Measurements from ENCODE around the gene MYO18A. TPM values are rescaled to one million over a fixed set of nuclear protein-coding genes. Genes with fewer than 3 reads are reported as not detected.

MYO18A gene
- total RNA-seq, 4 donors from 2014 or later = 526 to 1,058 (median 835) TPM

DNA sequence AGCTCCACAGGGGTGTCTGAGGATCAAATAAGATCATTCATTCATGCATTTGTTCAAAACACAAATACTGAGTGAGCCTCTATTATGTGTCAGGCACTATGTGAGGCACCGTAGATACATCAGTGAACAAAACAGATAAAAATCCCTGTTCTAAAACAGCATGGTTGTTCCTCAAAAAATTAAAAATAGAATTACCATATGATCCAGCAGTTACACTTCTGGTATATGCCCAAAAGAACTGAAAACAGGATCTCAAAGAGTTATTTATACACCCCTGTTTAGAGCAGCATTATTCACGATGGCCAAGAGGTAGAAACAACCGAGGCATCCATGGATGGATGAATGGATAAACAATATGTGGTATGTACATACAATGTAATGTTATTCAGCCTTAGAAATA lies 121.8 kb downstream of the MYO18A start:
- in situ Hi-C loops (cut with MboI; ENCODE audit: low sequenced_read_pairs in 4 of 4) = no loop called here
- intact Hi-C loops (cut with DNase I; ENCODE audit: low total_unique reads) = no loop called here
- no peaks in the 10 kb centered on the region for H3K27me3 ChIP-seq
- H3K4me3 ChIP-seq = no peak overlapping the region
- no peaks in the 10 kb centered on the region for H3K9me3 ChIP-seq
- peaks cover 0 to 7% of the 10 kb centered on the region in 2 donors for H3K4me1 ChIP-seq
- no peak for ATAC-seq
- no peak for DNase-seq
- TF ChIP-seq, protein P1, sequence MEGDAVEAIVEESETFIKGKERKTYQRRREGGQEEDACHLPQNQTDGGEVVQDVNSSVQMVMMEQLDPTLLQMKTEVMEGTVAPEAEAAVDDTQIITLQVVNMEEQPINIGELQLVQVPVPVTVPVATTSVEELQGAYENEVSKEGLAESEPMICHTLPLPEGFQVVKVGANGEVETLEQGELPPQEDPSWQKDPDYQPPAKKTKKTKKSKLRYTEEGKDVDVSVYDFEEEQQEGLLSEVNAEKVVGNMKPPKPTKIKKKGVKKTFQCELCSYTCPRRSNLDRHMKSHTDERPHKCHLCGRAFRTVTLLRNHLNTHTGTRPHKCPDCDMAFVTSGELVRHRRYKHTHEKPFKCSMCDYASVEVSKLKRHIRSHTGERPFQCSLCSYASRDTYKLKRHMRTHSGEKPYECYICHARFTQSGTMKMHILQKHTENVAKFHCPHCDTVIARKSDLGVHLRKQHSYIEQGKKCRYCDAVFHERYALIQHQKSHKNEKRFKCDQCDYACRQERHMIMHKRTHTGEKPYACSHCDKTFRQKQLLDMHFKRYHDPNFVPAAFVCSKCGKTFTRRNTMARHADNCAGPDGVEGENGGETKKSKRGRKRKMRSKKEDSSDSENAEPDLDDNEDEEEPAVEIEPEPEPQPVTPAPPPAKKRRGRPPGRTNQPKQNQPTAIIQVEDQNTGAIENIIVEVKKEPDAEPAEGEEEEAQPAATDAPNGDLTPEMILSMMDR (IDR thresholded peaks at IDR 0.05 in 4 of 5, conservative IDR thresholded peaks at IDR 0.05 in 1 of 5) = no peak
- no peak for TF ChIP-seq POLR2A (IDR thresholded peaks at IDR 0.05)
- H3K27ac ChIP-seq = no peak overlapping the region
- no peaks in the 10 kb centered on the region for H3K36me3 ChIP-seq

DNA sequence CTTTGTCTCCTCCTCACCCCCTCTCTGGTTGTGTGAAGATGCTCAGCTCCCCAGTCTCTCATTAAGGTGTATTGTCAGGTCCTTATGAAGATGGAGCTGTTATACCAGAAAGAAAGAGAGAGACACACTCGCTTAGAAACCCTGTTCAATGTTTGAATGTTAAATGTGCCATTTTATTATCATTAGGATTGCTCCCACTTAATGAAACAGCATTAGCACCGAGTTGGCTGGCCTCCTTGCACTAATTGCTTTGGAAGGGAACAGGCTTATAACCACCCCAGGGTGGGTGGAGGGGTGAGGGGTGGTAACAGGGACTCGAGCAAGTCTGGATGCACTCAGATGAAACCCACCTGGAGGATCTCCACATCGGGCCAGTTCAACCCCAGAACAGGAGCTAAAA lies 122.8 kb downstream of the MYO18A start:
- no peak overlapping the region for H3K4me3 ChIP-seq
- intact Hi-C loops (cut with DNase I; ENCODE audit: low total_unique reads) = no loop called here
- H3K27ac ChIP-seq = no peak overlapping the region
- no peaks in the 10 kb centered on the region for H3K9me3 ChIP-seq
- no peaks in the 10 kb centered on the region for H3K36me3 ChIP-seq
- DNase-seq (no peak), ATAC-seq (no peak)
- TF ChIP-seq, protein P1 (IDR thresholded peaks at IDR 0.05 in 4 of 5, conservative IDR thresholded peaks at IDR 0.05 in 1 of 5) = no peak
- TF ChIP-seq POLR2A (IDR thresholded peaks at IDR 0.05) = no peak
- no peaks in the 10 kb centered on the region for H3K27me3 ChIP-seq
- peaks cover 0 to 7% of the 10 kb centered on the region in 2 donors for H3K4me1 ChIP-seq
- in situ Hi-C loops (cut with MboI; ENCODE audit: low sequenced_read_pairs in 4 of 4) = no loop called here

- in situ Hi-C loops (cut with MboI; ENCODE audit: low sequenced_read_pairs in 4 of 4) (no loop called here), intact Hi-C loops (cut with DNase I; ENCODE audit: low total_unique reads) (no loop called here)
- DNase-seq (no peak), ATAC-seq (no peak)
- H3K9me3 ChIP-seq = no peaks in the 10 kb centered on the region
- TF ChIP-seq, protein P1 (IDR thresholded peaks at IDR 0.05 in 4 of 5, conservative IDR thresholded peaks at IDR 0.05 in 1 of 5) = no peak
- TF ChIP-seq POLR2A (IDR thresholded peaks at IDR 0.05) = no peak
- H3K4me3 ChIP-seq = no peak overlapping the region
- no peaks in the 10 kb centered on the region for H3K4me1 ChIP-seq
- H3K27me3 ChIP-seq = peaks cover 0 to 4% (median 0%) of the 10 kb centered on the region in 3 donors
- H3K27ac ChIP-seq = no peak overlapping the region
- no peaks in the 10 kb centered on the region for H3K36me3 ChIP-seq
These were observed 125.4 kb downstream of the MYO18A start for GRCh38 chr17:29054835-29055234.

GRCh38 chr17:29051731-29052130 lies 128.5 kb downstream of the MYO18A start:
- DNase-seq (no peak), ATAC-seq (no peak)
- TF ChIP-seq, protein P1 (IDR thresholded peaks at IDR 0.05 in 4 of 5, conservative IDR thresholded peaks at IDR 0.05 in 1 of 5) = no peak
- TF ChIP-seq POLR2A (IDR thresholded peaks at IDR 0.05) = no peak
- no peaks in the 10 kb centered on the region for H3K4me1 ChIP-seq
- H3K9me3 ChIP-seq = no peaks in the 10 kb centered on the region
- intact Hi-C loops (cut with DNase I; ENCODE audit: low total_unique reads) (no loop called here), in situ Hi-C loops (cut with MboI; ENCODE audit: low sequenced_read_pairs in 4 of 4) (no loop called here)
- no peaks in the 10 kb centered on the region for H3K36me3 ChIP-seq
- no peak overlapping the region for H3K27ac ChIP-seq
- H3K4me3 ChIP-seq = no peak overlapping the region
- peaks cover 0 to 4% (median 0%) of the 10 kb centered on the region in 3 donors for H3K27me3 ChIP-seq

DNA sequence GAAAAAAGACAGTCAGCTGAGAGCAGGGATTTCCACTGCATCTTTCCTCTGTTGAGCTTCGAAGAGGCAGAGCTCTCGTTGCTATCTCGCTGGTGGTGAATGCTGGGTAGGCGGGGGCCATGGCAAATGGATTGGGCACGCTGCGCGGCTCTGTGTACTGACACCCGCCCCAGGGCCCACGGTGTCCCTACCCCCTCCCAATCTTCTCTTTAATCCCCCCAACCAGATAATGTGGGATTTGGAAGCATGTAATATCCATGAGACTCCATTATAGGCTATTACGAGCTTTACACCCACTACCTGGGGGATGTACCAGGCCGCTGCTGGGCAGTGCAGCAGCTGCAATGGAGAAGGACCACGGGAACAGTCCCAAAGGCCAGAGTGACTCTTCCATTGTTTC lies 129.0 kb downstream of the MYO18A start:
- Histone ChIP-seq H3K36me3 (no peaks in the 10 kb centered on the region), H3K9me3 (no peaks in the 10 kb centered on the region), H3K4me1 (no peaks in the 10 kb centered on the region), H3K27ac (no peak overlapping the region), H3K27me3 (peaks cover 0 to 4% (median 0%) of the 10 kb centered on the region in 3 donors), H3K4me3 (no peak overlapping the region)
- DNase-seq = no peak
- in situ Hi-C loops (cut with MboI; ENCODE audit: low sequenced_read_pairs in 4 of 4) (no loop called here), intact Hi-C loops (cut with DNase I; ENCODE audit: low total_unique reads) (no loop called here)
- no peak for ATAC-seq
- TF ChIP-seq, protein P1 (IDR thresholded peaks at IDR 0.05 in 4 of 5, conservative IDR thresholded peaks at IDR 0.05 in 1 of 5) = no peak
- TF ChIP-seq POLR2A (IDR thresholded peaks at IDR 0.05) = no peak

Data from gastrocnemius medialis (tissue), 4 donors.